Activated naive CD4-positive, alpha-beta T cell treated with anti-CD3 and anti-CD28 coated beads for 36 hours (primary cell): ENCODE measurements around the gene PLOD1. TPM values are rescaled to one million over a fixed set of nuclear protein-coding genes. Genes with fewer than 3 reads are reported as not detected.
"Not testable (repeated sequence)": the region's sequence is repeated elsewhere in the genome, so short reads cannot be mapped to it uniquely, and the experiment has no call there.

ENCODE experiments used
- CTCF ChIA-PET: fragments of 350-600 bp; sonication (Branson Sonifier 250); formaldehyde crosslinking; loops from one replicate; lab custom pipeline; 2021; ENCODE audit warnings: antibody characterized with exemption; lab: Charles Lee
- DNase-seq: peaks from one replicate; pipeline ENCODE4 v3.0.0-alpha.2; 2020
- H3K27ac Mint-ChIP-seq: one replicate; pipeline ENCODE4 v1.8.0; 2021; ENCODE audit warnings: mild to moderate bottlenecking, mixed read lengths
- H3K27me3 Mint-ChIP-seq: one replicate; pipeline ENCODE4 v1.8.0; 2021; ENCODE audit warnings: low read depth, mixed read lengths
- H3K36me3 Mint-ChIP-seq: one replicate; pipeline ENCODE4 v1.8.0; 2021; ENCODE audit warnings: low read depth, mixed read lengths
- H3K4me1 Mint-ChIP-seq: one replicate; pipeline ENCODE4 v1.8.0; 2021; ENCODE audit warnings: low read depth, mixed read lengths
- H3K4me3 Mint-ChIP-seq: one replicate; pipeline ENCODE4 v1.8.0; 2021; ENCODE audit warnings: mild to moderate bottlenecking, moderate library complexity, mixed read lengths
- H3K9me3 Mint-ChIP-seq: one replicate; pipeline ENCODE4 v1.8.0; 2021; ENCODE audit warnings: mixed read lengths
- intact Hi-C: fragments of 100-400 bp; cut with micrococcal nuclease; formaldehyde crosslinking; loops from one replicate; pipeline ENCODE4 v1.15.1; 2023
- total RNA-seq, 2 experiments: library from RNA; stranded (reverse); gene quantifications; one replicate each; pipeline ENCODE4 v1.2.3, GENCODE V29; 2021

Gene PLOD1
- total RNA-seq, 2 experiments from 2014 or later = 6.7 to 9.0 TPM

DNA sequence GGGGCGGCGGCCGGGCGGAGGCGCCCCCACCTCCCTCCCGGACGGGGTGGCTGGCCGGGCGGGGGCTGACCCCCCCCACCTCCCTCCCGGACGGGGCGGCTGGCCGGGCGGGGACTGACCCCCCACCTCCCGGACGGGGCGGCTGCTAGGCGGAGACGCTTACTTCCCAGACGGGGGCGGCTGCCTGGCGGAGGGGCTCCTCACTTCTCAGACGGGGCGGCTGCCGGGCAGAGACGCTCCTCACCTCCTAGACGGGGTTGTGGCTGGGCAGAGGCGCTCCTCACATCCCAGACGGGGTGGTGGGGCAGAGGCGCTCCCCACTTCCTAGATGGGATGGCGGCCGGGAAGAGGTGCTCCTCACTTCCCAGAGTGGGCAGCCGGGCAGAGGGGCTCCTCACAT, 73.8 kb downstream of the PLOD1 start:
- H3K36me3 Mint-ChIP-seq = peaks cover 54% of the 10 kb centered on the region
- H3K4me1 Mint-ChIP-seq, intact Hi-C loops, H3K27ac Mint-ChIP-seq, H3K4me3 Mint-ChIP-seq, CTCF ChIA-PET, DNase-seq, H3K27me3 Mint-ChIP-seq, H3K9me3 Mint-ChIP-seq: not testable (repeated sequence)

GRCh38 chr1:12009318-12009947, 74.9 kb downstream of the PLOD1 start:
- Mint-ChIP-seq H3K4me3 (no peak overlapping the region), H3K27ac (no peak overlapping the region), H3K36me3 (peaks cover 49% of the 10 kb centered on the region), H3K9me3 (no peaks in the 10 kb centered on the region), H3K27me3 (no peaks in the 10 kb centered on the region), H3K4me1 (peaks cover 7% of the 10 kb centered on the region)
- no peak for DNase-seq
- intact Hi-C loops = no loop called here
- CTCF ChIA-PET = no interaction called here

GRCh38 chr1:12010746-12011570, 76.4 kb downstream of the PLOD1 start:
- intact Hi-C loops = no loop called here
- Mint-ChIP-seq H3K4me1 (peaks cover 7% of the 10 kb centered on the region), H3K36me3 (peaks cover 36% of the 10 kb centered on the region), H3K4me3 (no peak overlapping the region), H3K27ac (no peak overlapping the region), H3K9me3 (no peaks in the 10 kb centered on the region), H3K27me3 (no peaks in the 10 kb centered on the region)
- CTCF ChIA-PET = interaction anchor here (1.0 to 1.1 kb wide), 2 partner anchors 9 to 13 kb away, joined by 3 to 5 read pairs; no protein-coding TSS in a partner anchor
- no peak for DNase-seq

GRCh38 chr1:12011998-12012397, 77.5 kb downstream of the PLOD1 start:
- CTCF ChIA-PET = no interaction called here
- intact Hi-C loops = no loop called here
- Mint-ChIP-seq H3K4me3 (no peak overlapping the region), H3K36me3 (peaks cover 30% of the 10 kb centered on the region), H3K9me3 (no peaks in the 10 kb centered on the region), H3K27ac (peak overlapping the region; percentile 82), H3K4me1 (peaks cover 7% of the 10 kb centered on the region), H3K27me3 (no peaks in the 10 kb centered on the region)
- no peak for DNase-seq

- Mint-ChIP-seq H3K4me1 (peaks cover 7% of the 10 kb centered on the region), H3K27ac (peak overlapping the region; percentile 61), H3K36me3 (peaks cover 23% of the 10 kb centered on the region), H3K9me3 (no peaks in the 10 kb centered on the region), H3K4me3 (no peak overlapping the region), H3K27me3 (no peaks in the 10 kb centered on the region)
- CTCF ChIA-PET = no interaction called here
- intact Hi-C loops = no loop called here
- no peak for DNase-seq
These were observed 78.2 kb downstream of the PLOD1 start for GRCh38 chr1:12012560-12013316.

DNA sequence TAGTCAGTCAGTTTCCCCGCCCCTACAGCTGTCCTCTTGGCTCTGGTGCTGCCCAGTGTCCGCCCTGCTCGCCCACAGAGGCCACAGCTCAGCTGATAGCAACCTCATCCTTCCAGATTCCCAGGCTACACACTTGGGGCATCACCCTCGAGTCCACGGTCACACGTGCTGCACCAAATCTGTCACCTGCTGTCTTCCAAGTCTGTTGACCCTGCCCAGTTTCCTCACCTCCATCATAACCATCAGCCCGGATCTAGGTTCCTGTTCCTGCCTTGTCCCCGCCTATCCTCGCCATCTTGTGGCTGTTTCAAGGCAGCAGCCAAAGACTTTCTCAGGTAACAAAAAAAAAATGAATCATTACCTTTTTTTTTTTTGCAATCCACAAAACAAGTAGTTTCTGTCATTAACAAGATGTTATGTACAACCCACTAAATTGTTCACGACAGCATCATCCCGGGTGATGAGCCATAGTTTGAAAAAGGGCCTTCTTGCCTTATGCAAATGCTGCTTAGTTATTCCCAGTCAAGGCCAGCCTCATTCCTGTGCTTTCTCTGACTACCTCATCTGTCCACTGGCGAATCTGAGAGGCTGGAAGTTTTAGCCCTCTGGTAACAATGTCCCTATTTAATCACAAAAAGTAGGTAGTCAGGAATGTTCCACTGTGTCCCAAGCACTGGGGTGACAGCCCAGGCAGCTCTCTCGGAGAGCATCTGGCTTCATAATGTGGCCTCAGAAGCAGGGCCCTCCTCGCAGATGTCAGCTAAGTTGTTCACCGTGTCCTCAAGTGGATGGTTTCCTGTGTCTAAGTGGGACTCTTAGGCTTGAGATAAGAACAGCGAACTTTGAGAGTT, 79.8 kb downstream of the PLOD1 start:
- peak overlapping the region; percentile 71 for H3K27ac Mint-ChIP-seq
- CTCF ChIA-PET = interaction anchor here (0.7 to 1.0 kb wide), 2 partner anchors 13 to 70 kb away, joined by 3 to 5 read pairs; no protein-coding TSS in a partner anchor
- DNase-seq = peak; percentile 19
- peaks cover 7% of the 10 kb centered on the region for H3K4me1 Mint-ChIP-seq
- no peaks in the 10 kb centered on the region for H3K27me3 Mint-ChIP-seq
- H3K36me3 Mint-ChIP-seq = peaks cover 21% of the 10 kb centered on the region
- intact Hi-C loops = no loop called here
- no peak overlapping the region for H3K4me3 Mint-ChIP-seq
- no peaks in the 10 kb centered on the region for H3K9me3 Mint-ChIP-seq

- intact Hi-C loops = no loop called here
- no peak for DNase-seq
- Mint-ChIP-seq H3K27me3 (no peaks in the 10 kb centered on the region), H3K9me3 (no peaks in the 10 kb centered on the region), H3K36me3 (peaks cover 17% of the 10 kb centered on the region), H3K4me3 (no peak overlapping the region), H3K27ac (no peak overlapping the region), H3K4me1 (peaks cover 9% of the 10 kb centered on the region)
- CTCF ChIA-PET = interaction anchor here (1.0 kb wide), 1 partner anchor 13 kb away, joined by 5 read pairs; no protein-coding TSS in a partner anchor
These were observed 80.5 kb downstream of the PLOD1 start for GRCh38 chr1:12015001-12015491.

DNA sequence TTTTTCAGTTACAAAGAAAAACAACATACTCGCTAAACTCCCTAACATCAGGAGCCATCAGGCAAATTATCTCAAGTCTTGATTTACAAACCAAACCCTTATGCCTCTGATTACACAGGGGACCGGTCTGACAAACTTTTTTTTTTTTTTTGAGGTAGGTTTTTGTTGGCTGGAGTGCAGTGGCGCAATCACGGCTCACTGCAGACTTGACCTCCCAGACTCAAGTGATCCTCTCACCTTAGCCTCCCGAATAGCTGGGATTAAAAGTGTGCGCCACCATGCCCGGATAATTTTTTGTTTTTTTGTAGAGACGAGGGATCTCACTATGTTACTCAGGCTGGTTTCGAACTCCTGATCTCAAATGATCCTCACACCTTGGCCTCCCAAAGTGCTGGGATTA, 81.0 kb downstream of the PLOD1 start:
- Mint-ChIP-seq H3K27ac (no peak overlapping the region), H3K9me3 (no peaks in the 10 kb centered on the region), H3K4me1 (peaks cover 11% of the 10 kb centered on the region), H3K36me3 (peaks cover 14% of the 10 kb centered on the region), H3K27me3 (no peaks in the 10 kb centered on the region), H3K4me3 (no peak overlapping the region)
- CTCF ChIA-PET = no interaction called here
- DNase-seq = no peak
- intact Hi-C loops = no loop called here

DNA sequence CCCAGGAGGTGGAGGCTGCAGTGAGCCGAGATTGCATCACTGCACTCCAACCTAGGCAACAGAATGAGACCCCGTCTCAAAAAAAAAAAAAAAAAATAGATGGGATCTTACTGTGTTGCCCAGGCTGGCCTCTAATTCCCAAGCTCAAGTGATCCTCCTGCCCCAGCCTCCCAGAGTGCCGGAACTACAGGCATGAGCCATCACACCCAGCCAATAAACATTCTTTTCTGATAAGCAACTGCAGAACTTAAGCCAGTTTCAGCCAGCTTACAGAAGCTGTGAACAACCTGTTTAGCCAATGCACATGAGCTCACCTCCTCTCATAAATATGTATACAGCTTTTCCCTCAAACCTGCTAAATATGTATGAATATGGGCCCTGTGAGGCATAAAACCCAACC, 81.7 kb downstream of the PLOD1 start:
- no peak overlapping the region for H3K27ac Mint-ChIP-seq
- intact Hi-C loops = no loop called here
- H3K4me1 Mint-ChIP-seq = peaks cover 12% of the 10 kb centered on the region
- no peaks in the 10 kb centered on the region for H3K9me3 Mint-ChIP-seq
- no peak overlapping the region for H3K4me3 Mint-ChIP-seq
- H3K36me3 Mint-ChIP-seq = peaks cover 13% of the 10 kb centered on the region
- CTCF ChIA-PET = no interaction called here
- H3K27me3 Mint-ChIP-seq = no peaks in the 10 kb centered on the region
- DNase-seq = no peak

DNA sequence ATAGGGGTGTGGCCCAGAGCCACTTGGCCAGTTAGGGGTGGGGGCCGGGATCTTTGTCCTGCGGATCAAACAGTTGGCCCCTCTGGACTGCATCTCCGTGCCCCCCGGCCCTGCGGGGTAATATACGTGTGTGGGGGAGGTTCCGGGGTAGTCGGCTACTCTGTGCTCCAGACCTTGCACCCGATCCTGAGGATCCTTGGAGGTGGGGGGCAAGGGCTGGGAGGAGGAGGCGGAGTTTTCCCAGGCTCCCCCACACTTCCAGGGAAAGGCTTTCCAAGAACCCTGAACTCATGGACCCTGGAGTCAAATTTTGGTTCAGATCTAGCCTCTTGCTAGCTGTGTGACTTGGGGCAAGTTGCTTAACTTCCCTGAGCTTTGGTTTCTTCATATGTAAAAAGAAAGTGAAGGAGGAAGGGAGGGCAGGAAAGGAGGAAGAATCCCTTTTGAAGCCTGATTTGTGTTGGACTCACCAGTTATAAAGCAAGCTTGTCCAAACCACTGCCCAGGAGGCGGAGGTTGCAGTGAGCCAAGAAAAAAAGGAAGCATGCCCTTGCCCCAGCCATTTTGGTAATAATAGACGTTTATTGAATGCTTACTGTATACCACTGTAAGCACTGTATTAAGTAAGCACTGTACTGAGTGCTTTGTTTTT, 85.5 kb downstream of the PLOD1 start:
- intact Hi-C loops = loop anchor here (1.0 to 2.0 kb wide), 5 partner anchors 27 to 214 kb away; partner anchors contain the start of genes CLCN6 and MFN2
- DNase-seq = no peak
- H3K36me3 Mint-ChIP-seq = peaks cover 16% of the 10 kb centered on the region
- H3K4me3 Mint-ChIP-seq = peak overlapping the region; percentile 82
- no peaks in the 10 kb centered on the region for H3K9me3 Mint-ChIP-seq
- peaks cover 8% of the 10 kb centered on the region for H3K4me1 Mint-ChIP-seq
- H3K27ac Mint-ChIP-seq = peak overlapping the region; percentile 56
- CTCF ChIA-PET = interaction anchor here (1.1 kb wide), 1 partner anchor 46 kb away, joined by 3 read pairs; no protein-coding TSS in a partner anchor
- H3K27me3 Mint-ChIP-seq = no peaks in the 10 kb centered on the region

DNA sequence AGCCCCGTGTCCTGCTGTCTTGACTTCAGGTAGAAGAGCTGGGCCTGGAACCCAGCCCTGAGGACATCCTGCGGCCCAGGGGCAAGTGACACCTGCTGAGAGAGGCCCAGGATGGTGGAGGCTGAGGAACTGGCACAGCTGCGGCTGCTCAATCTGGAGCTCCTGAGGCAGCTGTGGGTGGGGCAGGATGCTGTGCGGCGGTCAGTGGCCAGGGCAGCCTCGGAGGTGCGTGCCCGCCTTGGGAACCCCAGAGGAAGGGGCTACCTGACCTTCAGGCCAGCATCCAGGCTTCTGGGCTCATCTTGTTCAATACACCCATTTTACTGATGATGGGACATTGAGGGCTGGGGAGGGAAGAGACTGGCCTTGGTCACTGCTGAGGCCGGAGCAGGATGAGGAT, 87.1 kb downstream of the PLOD1 start:
- CTCF ChIA-PET = no interaction called here
- peaks cover 26% of the 10 kb centered on the region for H3K36me3 Mint-ChIP-seq
- H3K27me3 Mint-ChIP-seq = no peaks in the 10 kb centered on the region
- intact Hi-C loops = no loop called here
- no peak for DNase-seq
- H3K4me3 Mint-ChIP-seq = no peak overlapping the region
- no peaks in the 10 kb centered on the region for H3K9me3 Mint-ChIP-seq
- H3K4me1 Mint-ChIP-seq = peaks cover 8% of the 10 kb centered on the region
- no peak overlapping the region for H3K27ac Mint-ChIP-seq
